K562 (cell line): ENCODE measurements around the gene GTF3C1. TPM values are rescaled to one million over a fixed set of nuclear protein-coding genes. Genes with fewer than 3 reads are reported as not detected.
A peak's percentile ranks its signal among the peaks of the same experiment; 100 is the strongest.

ENCODE experiments used
- CBFA2T2 ChIP-seq: fragments of 450-650 bp; conservative IDR thresholded peaks from 2 replicates; pipeline ENCODE4 v1.6.1; 2017; ENCODE audit warnings: mild to moderate bottlenecking
- CSDE1 ChIP-seq, 2 experiments: fragments of 450-650 bp; IDR thresholded peaks; 2 replicates each; pipeline ENCODE4 v1.6.1; 2016; ENCODE audit warnings: mild to moderate bottlenecking in 1 of 2
- EGR1 ChIP-seq: fragments of 450-650 bp; conservative IDR thresholded peaks from 2 replicates; pipeline ENCODE4 v1.6.1; 2017; ENCODE audit warnings: mild to moderate bottlenecking
- HMG20B ChIP-seq: fragments of 250-450 bp; sonication (Bioruptor Pico); IDR thresholded peaks from 2 replicates; pipeline ENCODE4 v1.5.0; 2021; ENCODE audit warnings: mild to moderate bottlenecking
- HMGN3 ChIP-seq: IDR thresholded peaks from 2 replicates; pipeline ENCODE4 v1.6.1; 2011; ENCODE audit warnings: borderline replicate concordance, low read depth, mild to moderate bottlenecking, mixed read lengths, low read length; ENCODE audit not compliant: insufficient read length; ENCODE audit errors: extremely low read depth
- MTA1 ChIP-seq: fragments of 450-650 bp; IDR thresholded peaks from 2 replicates; pipeline ENCODE4 v1.6.1; 2017; ENCODE audit warnings: borderline replicate concordance
- NR3C1 ChIP-seq: sonication (generic); formaldehyde crosslinking; IDR thresholded peaks from 2 replicates; pipeline ENCODE4 v1.8.1; 2022; ENCODE audit warnings: missing genetic modification reagents
- NRF1 ChIP-seq, 2 experiments: fragments of 450-650 bp; IDR thresholded peaks in 1 of 2; conservative IDR thresholded peaks in 1 of 2; 2 replicates each; pipeline ENCODE4 v1.6.1; 2014; ENCODE audit warnings: mild to moderate bottlenecking in 2 of 2
- PYGO2 ChIP-seq: fragments of 450-650 bp; IDR thresholded peaks from 2 replicates; pipeline ENCODE4 v1.6.1; 2016; ENCODE audit warnings: mild to moderate bottlenecking, missing genetic modification characterization, moderate library complexity, missing compliant biosample characterization
- SMARCE1 ChIP-seq: fragments of 450-650 bp; IDR thresholded peaks from 2 replicates; pipeline ENCODE4 v1.7.1; 2016; ENCODE audit warnings: mild to moderate bottlenecking
- YY1 ChIP-seq, 3 experiments: IDR thresholded peaks; 2 replicates each; pipeline ENCODE4 v1.6.1; 2011; ENCODE audit warnings: low read length in 2 of 3, mild to moderate bottlenecking in 2 of 3, moderate library complexity in 2 of 3, borderline replicate concordance in 1 of 3, control low read depth in 1 of 3, low read depth in 1 of 3; ENCODE audit not compliant: insufficient read depth in 3 of 3, insufficient replicate concordance in 2 of 3, control insufficient read depth in 1 of 3, insufficient read length in 1 of 3; ENCODE audit errors: extremely low read depth in 1 of 3
- ZBTB8A ChIP-seq: fragments of 450-650 bp; IDR thresholded peaks from 2 replicates; pipeline ENCODE4 v1.6.1; 2018; ENCODE audit warnings: mild to moderate bottlenecking, moderate library complexity; ENCODE audit not compliant: partially characterized antibody
- ZFP30 ChIP-seq: fragments of 250-450 bp; sonication (Bioruptor Pico); IDR thresholded peaks from 2 replicates; pipeline ENCODE4 v1.8.0; 2022; ENCODE audit warnings: moderate library complexity, mild to moderate bottlenecking, inconsistent platforms, borderline replicate concordance
- ZNF184 ChIP-seq: sonication (generic); formaldehyde crosslinking; IDR thresholded peaks from 2 replicates; pipeline ENCODE4 v1.5.0; 2020; ENCODE audit warnings: missing genetic modification reagents
- ZNF224 ChIP-seq: sonication (generic); formaldehyde crosslinking; IDR thresholded peaks from 2 replicates; pipeline ENCODE4 v1.8.0; 2022; ENCODE audit warnings: mild to moderate bottlenecking, missing genetic modification reagents
- polyA plus RNA-seq, 8 experiments: library from polyadenylated mRNA; depleted of rRNA in 4 of 8; stranded (reverse) in 5 of 8; unstranded in 3 of 8; fragments of >200 nt; fragmentation: Nextera tagmentation in 2 of 8; fragmentation: Illumina TruSeq in 1 of 8; extraction: Ambion mirVana in 2 of 8; extraction: Trizol in 1 of 8; gene quantifications; 2 replicates each; pipeline versions ENCODE4 v1.2.1 to v1.2.3, GENCODE V29; 2011 to 2014; ENCODE audit warnings: inconsistent platforms in 1 of 8, missing spikeins in 1 of 8
- total RNA-seq, 7 experiments: library from RNA; depleted of rRNA in 6 of 7; stranded (reverse); fragments of >200 nt in 6 of 7; fragmentation: Illumina TruSeq in 2 of 7; extraction: Trizol in 2 of 7; gene quantifications; 2 replicates each; pipeline versions ENCODE4 v1.2.1 to v1.2.3, GENCODE V29; 2011 to 2021; ENCODE audit warnings: low replicate concordance in 1 of 7
- TF ChIP-seq, protein P1 (sequence below), 2 experiments: fragments of 450-650 bp; formaldehyde crosslinking in 1 of 2; IDR thresholded peaks; 2 replicates each; pipeline versions ENCODE4 v1.4.0 to v1.6.1; 2014 to 2020; ENCODE audit warnings: mild to moderate bottlenecking in 2 of 2, borderline replicate concordance in 1 of 2, low read depth in 1 of 2
- TF ChIP-seq, protein P2 (sequence below): sonication (generic); formaldehyde crosslinking; IDR thresholded peaks from 2 replicates; pipeline ENCODE4 v1.8.1; 2022; ENCODE audit warnings: missing genetic modification reagents

The GTF3C1 gene
- total and polyA plus RNA-seq, 9 of the 15 experiments (the other 6 are each of a cell fraction or from before 2014, with no cell fraction given): 0.72 to 63.6 (median 30.9) TPM

DNA sequence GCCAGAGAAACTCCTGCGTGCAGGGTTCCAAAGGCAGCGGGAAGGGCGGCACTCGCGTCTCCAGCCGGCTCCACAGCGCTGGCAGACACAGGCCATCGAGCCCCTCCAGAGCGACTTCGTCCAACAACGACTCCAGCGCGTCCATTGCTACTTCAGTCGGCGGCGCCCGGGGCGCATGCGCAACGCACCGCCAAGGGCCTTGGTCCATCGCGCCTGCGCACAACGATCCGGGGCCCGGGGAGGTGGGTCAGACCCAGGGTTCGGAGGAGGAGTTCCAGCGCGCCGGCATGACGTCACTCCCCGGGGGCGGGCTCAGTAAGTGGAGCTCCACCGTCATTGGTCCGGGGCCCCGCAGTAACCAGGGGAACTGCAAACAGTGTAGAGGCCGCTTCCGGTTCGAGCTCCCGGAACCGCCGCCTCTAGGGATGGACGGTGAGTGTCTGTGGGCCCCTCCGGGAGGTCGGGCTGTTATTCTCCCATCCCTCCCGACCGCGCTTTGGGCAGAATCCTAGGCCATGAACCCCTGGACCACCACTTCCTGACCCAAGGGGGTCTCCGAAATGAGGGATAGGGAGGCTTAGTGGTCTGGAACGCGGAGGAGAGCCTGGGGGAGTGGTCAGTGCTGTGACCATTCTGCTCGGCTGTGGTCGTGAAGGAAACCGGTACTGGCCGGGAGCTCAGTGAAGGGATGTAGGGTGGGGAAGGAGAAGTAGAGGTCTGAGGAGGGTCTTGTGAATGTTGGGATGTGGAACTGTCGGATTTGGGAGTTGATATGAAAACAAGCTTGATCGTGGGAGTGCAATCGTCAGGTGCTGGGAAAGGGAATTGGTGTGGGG, at the start of gene GTF3C1, which contains the start of gene KATNIP (continued):
- TF ChIP-seq, protein P1, sequence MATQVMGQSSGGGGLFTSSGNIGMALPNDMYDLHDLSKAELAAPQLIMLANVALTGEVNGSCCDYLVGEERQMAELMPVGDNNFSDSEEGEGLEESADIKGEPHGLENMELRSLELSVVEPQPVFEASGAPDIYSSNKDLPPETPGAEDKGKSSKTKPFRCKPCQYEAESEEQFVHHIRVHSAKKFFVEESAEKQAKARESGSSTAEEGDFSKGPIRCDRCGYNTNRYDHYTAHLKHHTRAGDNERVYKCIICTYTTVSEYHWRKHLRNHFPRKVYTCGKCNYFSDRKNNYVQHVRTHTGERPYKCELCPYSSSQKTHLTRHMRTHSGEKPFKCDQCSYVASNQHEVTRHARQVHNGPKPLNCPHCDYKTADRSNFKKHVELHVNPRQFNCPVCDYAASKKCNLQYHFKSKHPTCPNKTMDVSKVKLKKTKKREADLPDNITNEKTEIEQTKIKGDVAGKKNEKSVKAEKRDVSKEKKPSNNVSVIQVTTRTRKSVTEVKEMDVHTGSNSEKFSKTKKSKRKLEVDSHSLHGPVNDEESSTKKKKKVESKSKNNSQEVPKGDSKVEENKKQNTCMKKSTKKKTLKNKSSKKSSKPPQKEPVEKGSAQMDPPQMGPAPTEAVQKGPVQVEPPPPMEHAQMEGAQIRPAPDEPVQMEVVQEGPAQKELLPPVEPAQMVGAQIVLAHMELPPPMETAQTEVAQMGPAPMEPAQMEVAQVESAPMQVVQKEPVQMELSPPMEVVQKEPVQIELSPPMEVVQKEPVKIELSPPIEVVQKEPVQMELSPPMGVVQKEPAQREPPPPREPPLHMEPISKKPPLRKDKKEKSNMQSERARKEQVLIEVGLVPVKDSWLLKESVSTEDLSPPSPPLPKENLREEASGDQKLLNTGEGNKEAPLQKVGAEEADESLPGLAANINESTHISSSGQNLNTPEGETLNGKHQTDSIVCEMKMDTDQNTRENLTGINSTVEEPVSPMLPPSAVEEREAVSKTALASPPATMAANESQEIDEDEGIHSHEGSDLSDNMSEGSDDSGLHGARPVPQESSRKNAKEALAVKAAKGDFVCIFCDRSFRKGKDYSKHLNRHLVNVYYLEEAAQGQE (IDR thresholded peaks at IDR 0.05; ENCODE audit: borderline replicate concordance): peak; percentile 12; the same call in 1 of the 2 replicates
- TF ChIP-seq, protein P1 (CRISPR knock-in tag; IDR thresholded peaks at IDR 0.05; ENCODE audit: low read depth): peak; percentile 41; the same call in 1 of the 2 replicates
- TF ChIP-seq NRF1 (conservative IDR thresholded peaks at IDR 0.05 in 1 of 2, IDR thresholded peaks at IDR 0.05 in 1 of 2) (peak; percentile 100), HMG20B (CRISPR knock-in tag) (no peak), ZFP30 (no peak), PYGO2 (tag) (no peak), EGR1 (no peak), ZNF184 (no peak), NR3C1 (CRISPR knock-in tag) (no peak), MTA1 (no peak), YY1 (IDR thresholded peaks at IDR 0.05; ENCODE audit: borderline replicate concordance in 1 of 3, control insufficient read depth in 1 of 3, extremely low read depth in 1 of 3, insufficient read depth in 3 of 3, insufficient read length in 1 of 3, insufficient replicate concordance in 2 of 3, low read depth in 1 of 3, low read length in 2 of 3) (peak; percentile 47 to 85 (median 69)), CSDE1 (IDR thresholded peaks at IDR 0.05) (peak in 1 of 2 experiments; percentile 85; a peak in 2 of 4 replicates), SMARCE1 (0 out of 2 replicates have a peak, but pooled peaks have one; percentile 24), CBFA2T2 (no peak), ZBTB8A (no peak), HMGN3 (no peak), ZNF224 (CRISPR knock-in tag) (no peak)
- TF ChIP-seq, protein P2, sequence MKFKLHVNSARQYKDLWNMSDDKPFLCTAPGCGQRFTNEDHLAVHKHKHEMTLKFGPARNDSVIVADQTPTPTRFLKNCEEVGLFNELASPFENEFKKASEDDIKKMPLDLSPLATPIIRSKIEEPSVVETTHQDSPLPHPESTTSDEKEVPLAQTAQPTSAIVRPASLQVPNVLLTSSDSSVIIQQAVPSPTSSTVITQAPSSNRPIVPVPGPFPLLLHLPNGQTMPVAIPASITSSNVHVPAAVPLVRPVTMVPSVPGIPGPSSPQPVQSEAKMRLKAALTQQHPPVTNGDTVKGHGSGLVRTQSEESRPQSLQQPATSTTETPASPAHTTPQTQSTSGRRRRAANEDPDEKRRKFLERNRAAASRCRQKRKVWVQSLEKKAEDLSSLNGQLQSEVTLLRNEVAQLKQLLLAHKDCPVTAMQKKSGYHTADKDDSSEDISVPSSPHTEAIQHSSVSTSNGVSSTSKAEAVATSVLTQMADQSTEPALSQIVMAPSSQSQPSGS: peak; percentile 79; the same call in 1 of the 2 replicates
